GM12878 (cell line): ENCODE measurements around the gene PFKFB3. TPM values are rescaled to one million over a fixed set of nuclear protein-coding genes. Genes with fewer than 3 reads are reported as not detected.

ENCODE experiments used
- ATAC-seq: fragments of 200-7000 bp; cut with Tn5 transposase; 3 replicates; pipeline ENCODE4 v1.9.1; 2020; ENCODE audit warnings: mild to moderate bottlenecking, moderate library complexity
- BruUV-seq: library from RNA; stranded (reverse); fragments of 400-500 nt; replicated peaks from 2 replicates; lab custom pipeline; 2021; lab: Mats Ljungman, UMichigan
- CTCF ChIA-PET: fragments of 300-600 bp; sonication (Branson Sonifier 250); formaldehyde crosslinking; extraction: SDS; loops from one replicate; lab custom pipeline; 2021; ENCODE audit warnings: inconsistent platforms; lab: Yijun Ruan, JAX
- POLR2A ChIA-PET: fragments of 350-600 bp; formaldehyde crosslinking; extraction: SDS; loops from one replicate; lab custom pipeline; 2021; ENCODE audit warnings: inconsistent platforms; lab: Charles Lee
- RAD21 ChIA-PET: fragments of 300-600 bp; sonication (Branson Sonifier 250); formaldehyde crosslinking; loops from one replicate; lab custom pipeline; 2023; ENCODE audit warnings: antibody characterized with exemption; ENCODE audit not compliant: unreplicated experiment; lab: Charles Lee
- SMC1A ChIA-PET: fragments of 300-600 bp; sonication (Branson Sonifier 250); formaldehyde crosslinking; loops from one replicate; lab custom pipeline; 2023; ENCODE audit not compliant: unreplicated experiment, uncharacterized antibody; lab: Charles Lee
- DNase-seq: peaks from one replicate; pipeline ENCODE4 v3.0.0-alpha.2; 2011; ENCODE audit warnings: low read depth, low spot score
- FAIRE-seq: peaks from 3 replicates; lab custom pipeline; 2011; peaks lifted over from hg19 to GRCh38; lab: Jason Lieb, UNC
- H2AFZ ChIP-seq: 2 replicates; pipeline ENCODE4 v1.6.0; 2011; ENCODE audit warnings: low read depth, low read length, control low read depth; ENCODE audit not compliant: control insufficient read depth
- H3K27ac ChIP-seq: 2 replicates; pipeline ENCODE4 v1.5.1; 2011; ENCODE audit warnings: control low read depth; ENCODE audit not compliant: control insufficient read depth, insufficient read depth
- H3K27me3 ChIP-seq, 2 experiments: replicated peaks in 1 of 2; 2 replicates each; pipeline versions ENCODE4 v1.6.0 to v1.6.1; 2011; ENCODE audit warnings: low read length in 1 of 2; ENCODE audit not compliant: control insufficient read depth in 2 of 2, insufficient read depth in 2 of 2
- H3K36me3 ChIP-seq, 2 experiments: 2 replicates each; pipeline ENCODE4 v1.5.1; 2011; ENCODE audit warnings: low read length in 1 of 2; ENCODE audit not compliant: control insufficient read depth in 2 of 2, insufficient read depth in 2 of 2
- H3K4me1 ChIP-seq: 2 replicates; pipeline ENCODE4 v1.6.1; 2011; ENCODE audit warnings: mild to moderate bottlenecking, low read length, moderate library complexity, mixed read lengths; ENCODE audit not compliant: control insufficient read depth, insufficient read depth
- H3K4me2 ChIP-seq: 2 replicates; pipeline ENCODE4 v1.6.0; 2011; ENCODE audit warnings: control low read depth; ENCODE audit not compliant: control insufficient read depth, insufficient read depth
- H3K4me3 ChIP-seq: fragments of 200-600 bp; sonication (generic); 2 replicates; pipeline ENCODE4 v1.5.1; 2016
- H3K79me2 ChIP-seq: 2 replicates; pipeline ENCODE4 v1.6.0; 2011; ENCODE audit warnings: low read length; ENCODE audit not compliant: control insufficient read depth, insufficient read depth
- H3K9ac ChIP-seq: 2 replicates; pipeline ENCODE4 v1.8.0; 2011; ENCODE audit warnings: low read length, control low read depth, mixed read lengths; ENCODE audit not compliant: control insufficient read depth, insufficient read depth
- H3K9me3 ChIP-seq: replicated peaks from 3 replicates; pipeline ENCODE4 v1.5.1; 2011; ENCODE audit warnings: mild to moderate bottlenecking, low read length; ENCODE audit not compliant: control insufficient read depth, insufficient read depth
- H4K20me1 ChIP-seq: 2 replicates; pipeline ENCODE4 v1.6.0; 2011; ENCODE audit not compliant: control insufficient read depth, insufficient read depth
- DPF2 ChIP-seq: fragments of 450-650 bp; IDR thresholded peaks from 2 replicates; pipeline ENCODE4 v1.6.1; 2017; ENCODE audit warnings: mild to moderate bottlenecking
- ETV6 ChIP-seq, 2 experiments: fragments of 450-650 bp in 1 of 2; IDR thresholded peaks in 1 of 2; conservative IDR thresholded peaks in 1 of 2; 2 replicates each; pipeline ENCODE4 v1.6.1; 2014; ENCODE audit warnings: antibody characterized with exemption in 1 of 2, borderline replicate concordance in 1 of 2, low read depth in 1 of 2, mild to moderate bottlenecking in 1 of 2, moderate library complexity in 1 of 2
- GABPA ChIP-seq: IDR thresholded peaks from 2 replicates; pipeline ENCODE4 v1.6.1; 2014; ENCODE audit warnings: antibody characterized with exemption, low read depth, mild to moderate bottlenecking, inconsistent platforms
- JUND ChIP-seq: IDR thresholded peaks from 2 replicates; pipeline ENCODE4 v1.6.1; 2012; ENCODE audit warnings: low read depth, mild to moderate bottlenecking, low read length, improper control_type of control experiment, moderate library complexity
- MXI1 ChIP-seq: fragments of 150-350 bp; IDR thresholded peaks from 2 replicates; pipeline ENCODE4 v1.6.1; 2011; ENCODE audit warnings: low read depth, mild to moderate bottlenecking, inconsistent platforms, low read length, improper control_type of control experiment
- PKNOX1 ChIP-seq: fragments of 450-650 bp; IDR thresholded peaks from 2 replicates; pipeline ENCODE4 v1.6.1; 2016; ENCODE audit warnings: mild to moderate bottlenecking
- POLR2AphosphoS5 ChIP-seq: IDR thresholded peaks from 2 replicates; pipeline ENCODE4 v1.6.1; 2011; ENCODE audit warnings: mild to moderate bottlenecking, low read length, inconsistent platforms
- RAD21 ChIP-seq: IDR thresholded peaks from 2 replicates; pipeline ENCODE4 v1.6.1; 2011; ENCODE audit warnings: mild to moderate bottlenecking, low read depth, low read length, moderate library complexity; ENCODE audit not compliant: insufficient read depth
- RB1 ChIP-seq: fragments of 450-650 bp; formaldehyde crosslinking; IDR thresholded peaks from 2 replicates; pipeline ENCODE4 v1.6.1; 2017; ENCODE audit warnings: mild to moderate bottlenecking, borderline replicate concordance
- SMAD1 ChIP-seq: fragments of 450-650 bp; IDR thresholded peaks from 2 replicates; pipeline ENCODE4 v1.6.1; 2018; ENCODE audit warnings: mild to moderate bottlenecking, low read depth; ENCODE audit not compliant: partially characterized antibody
- SREBF1 ChIP-seq: IDR thresholded peaks from 2 replicates; pipeline ENCODE4 v1.6.1; 2012; ENCODE audit warnings: mild to moderate bottlenecking, low read length
- WGBS: methylation state at CpG from one replicate; pipeline ENCODE4 v1.1.6; 2016; ENCODE audit warnings: low lambda C conversion rate; ENCODE audit not compliant: insufficient replicate concordance, insufficient coverage; ENCODE audit errors: missing lambda C conversion rate; 5-methylcytosine and 5-hydroxymethylcytosine counted together
- in situ Hi-C: fragments of 300-500 bp; cut with MboI; formaldehyde crosslinking; loops from 9 replicates; pipeline ENCODE4 v1.14.3; 2018; ENCODE audit warnings: mixed read lengths
- intact Hi-C: fragments of 100-400 bp; cut with micrococcal nuclease; formaldehyde crosslinking; loops from one replicate; pipeline ENCODE4 v1.14.2; 2022; ENCODE audit not compliant: unreplicated experiment
- polyA plus RNA-seq, 11 experiments: library from polyadenylated mRNA; depleted of rRNA in 4 of 11; unstranded in 6 of 11; stranded (reverse) in 5 of 11; fragments of >200 nt; fragmentation: Nextera tagmentation in 4 of 11; fragmentation: Illumina TruSeq in 1 of 11; extraction: Ambion mirVana in 4 of 11; extraction: Trizol in 1 of 11; gene quantifications; 1 replicate in 1 of 11; 2 replicates in 10 of 11; pipeline versions ENCODE4 v1.2.1 to v1.2.3, GENCODE V29; 2011 to 2016; ENCODE audit warnings: inconsistent platforms in 2 of 11, missing spikeins in 2 of 11, low read depth in 1 of 11
- total RNA-seq, 4 experiments: library from RNA; depleted of rRNA in 3 of 4; stranded (reverse); fragments of >200 nt in 3 of 4; fragmentation: Illumina TruSeq in 1 of 4; extraction: Trizol in 1 of 4; gene quantifications; 2 replicates each; pipeline versions ENCODE4 v1.2.1 to v1.2.3, GENCODE V29; 2013 to 2021

The PFKFB3 gene
- total and polyA plus RNA-seq, 10 of the 15 experiments (the other 5 are each of a cell fraction or from before 2014, with no cell fraction given): 1.6 to 46.7 (median 13.7) TPM

GRCh38 chr10:6215241-6215640 lies 12.5 kb downstream of the PFKFB3 start (continued):
- no peak for TF ChIP-seq ETV6 (conservative IDR thresholded peaks at IDR 0.05 in 1 of 2, IDR thresholded peaks at IDR 0.05 in 1 of 2; ENCODE audit: borderline replicate concordance in 1 of 2, low read depth in 1 of 2)
- no peak for TF ChIP-seq SREBF1
- TF ChIP-seq DPF2: no peak
- no peak for TF ChIP-seq RB1
- no peak for TF ChIP-seq SMAD1
- TF ChIP-seq, all 136 proteins: peak for 0

DNA sequence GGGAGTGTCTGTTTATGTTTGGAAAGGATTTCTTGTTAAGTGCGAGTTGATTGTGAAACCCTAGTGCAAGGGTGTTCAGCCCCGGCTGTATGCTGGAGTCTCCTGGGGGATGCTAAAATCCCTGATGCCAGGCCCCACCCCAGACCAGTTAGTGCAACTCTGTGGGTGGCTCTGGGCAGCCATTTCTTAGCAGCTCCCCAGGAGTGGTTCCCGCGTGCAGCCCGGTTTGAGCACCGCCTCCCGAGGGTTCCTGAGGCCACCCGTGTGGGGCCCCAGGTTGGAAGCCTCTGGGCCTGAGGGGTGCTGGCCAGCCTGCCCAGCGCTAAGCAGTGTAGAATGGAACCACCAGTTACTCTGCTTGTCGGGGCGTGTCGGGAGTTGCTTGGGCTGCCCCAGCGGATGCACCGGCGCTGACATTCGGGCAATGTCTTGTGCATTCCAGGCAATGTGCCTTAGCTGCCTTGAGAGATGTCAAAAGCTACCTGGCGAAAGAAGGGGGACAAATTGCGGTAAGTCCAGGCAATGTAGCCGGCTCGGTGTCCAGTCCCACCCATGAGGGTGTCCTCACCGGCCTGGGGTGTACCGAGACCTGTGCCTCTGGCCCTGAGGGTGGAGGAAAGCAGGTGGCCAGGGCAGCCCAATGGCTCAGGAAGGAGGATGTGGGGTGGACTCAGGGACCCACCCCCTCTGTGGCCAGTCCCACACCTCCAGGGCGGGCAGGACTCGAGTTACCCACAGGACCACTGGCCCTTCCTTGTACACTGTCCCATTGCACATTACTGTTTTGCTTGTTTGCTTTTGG lies 13.2 kb downstream of the PFKFB3 start:
- ATAC-seq: peak; percentile 3; the same call in 1 of the 3 replicates
- peaks cover 17 to 35% of the 10 kb centered on the region in 2 experiments; a peak in 3 of 4 replicates for H3K36me3 ChIP-seq

More for the DNA sequence above, 13.2 kb downstream of the PFKFB3 start:
- Histone ChIP-seq H3K9me3 (no peaks in the 10 kb centered on the region), H3K4me1 (no peaks in the 10 kb centered on the region), H3K27ac (no peak overlapping the region), H3K27me3 (no peaks in the 10 kb centered on the region), H3K4me3 (no peak overlapping the region), H3K9ac (no peak overlapping the region), H4K20me1 (no peaks in the 10 kb centered on the region; the same call in 1 of the 2 replicates), H3K4me2 (no peak overlapping the region), H3K79me2 (peaks cover 4% of the 10 kb centered on the region; the same call in 1 of the 2 replicates), H2AFZ (no peak overlapping the region)
- ChIA-PET RAD21 (no interaction called here), CTCF (no interaction called here), POLR2A (interaction anchor here (0.6 kb wide), 1 partner anchor 171 kb away, joined by 6 read pairs; no protein-coding TSS in a partner anchor), SMC1A (no interaction called here)
- intact Hi-C loops: no loop called here
- in situ Hi-C loops: no loop called here
- FAIRE-seq (no peak), DNase-seq (no peak)
- TF ChIP-seq PKNOX1 (no peak), POLR2AphosphoS5 (peak; percentile 25; the same call in 1 of the 2 replicates), RAD21 (no peak), MXI1 (no peak), JUND (no peak), GABPA (no peak)
- no TSS peak for BruUV-seq
- 86% methylated on average over 23 of the region's 24 CpGs for WGBS
